UCSD-AML1 (cell line): ENCODE measurements around the gene CDC42BPB.

Experiments used
- DNase-seq: peaks from one replicate; lab custom pipeline; 2025; ENCODE audit not compliant: unreplicated experiment; lab: John Stamatoyannopoulos, UW

CDC42BPB gene

GRCh38 chr14:102971314-102971713 is 86.0 kb downstream of the CDC42BPB start:
- DNase-seq = no peak

DNA sequence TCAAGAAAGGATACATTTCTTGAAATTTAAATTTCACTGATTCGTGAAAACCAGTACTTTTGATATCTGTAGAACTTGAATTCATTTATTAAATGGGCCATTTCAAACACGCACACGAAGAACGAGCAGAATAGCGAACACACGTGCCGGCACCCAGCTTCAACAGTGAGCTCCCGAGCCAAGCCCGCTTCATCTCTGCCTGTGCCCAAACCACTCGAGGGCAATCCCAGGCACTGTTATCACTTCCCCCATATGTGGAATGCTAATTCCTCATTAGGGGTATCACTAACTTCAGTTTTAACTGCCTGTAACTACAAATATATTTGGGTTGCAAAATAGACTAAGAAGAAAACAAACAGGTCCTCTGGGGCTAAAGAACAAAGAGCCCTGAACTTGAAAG is 86.9 kb downstream of the CDC42BPB start:
- no peak for DNase-seq

- no peak for DNase-seq
Measured at GRCh38 chr14:102969901-102970300, 87.4 kb downstream of the CDC42BPB start.

DNA sequence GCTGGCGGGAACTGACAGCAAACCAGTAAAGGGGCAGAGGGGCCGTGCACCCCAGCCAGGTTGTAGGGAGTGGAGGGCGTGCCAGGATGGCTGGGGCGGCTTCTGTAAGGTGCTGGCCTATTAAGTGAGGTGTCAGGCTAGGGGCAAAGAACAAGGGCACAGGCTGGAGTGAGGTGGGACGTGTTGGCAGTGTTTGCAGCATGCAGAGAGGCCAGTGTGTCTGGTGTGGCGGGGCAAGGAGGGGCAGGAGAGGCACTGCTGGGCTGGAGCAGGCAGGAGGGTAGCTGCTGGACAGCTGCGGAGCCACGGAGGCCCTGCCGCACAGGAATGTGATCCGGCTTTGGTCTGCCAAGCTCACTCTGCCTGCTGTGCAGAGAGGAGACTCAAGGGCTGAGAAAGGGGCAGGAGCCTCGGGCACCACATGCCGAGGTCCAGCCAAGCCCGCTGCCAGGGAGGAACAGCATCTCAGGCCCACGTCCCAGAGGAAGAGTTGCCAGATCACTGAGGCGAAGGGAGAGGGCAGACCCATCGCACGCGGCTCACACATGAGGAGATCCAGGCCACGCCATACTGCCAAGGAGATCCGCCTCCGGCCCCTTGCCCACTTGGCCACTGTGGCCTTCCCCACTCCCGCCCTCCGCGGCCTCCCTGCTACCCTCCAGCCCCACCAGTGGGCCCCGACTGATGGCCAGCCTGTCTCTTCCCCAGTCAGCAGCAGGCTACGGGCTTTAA is 88.1 kb downstream of the CDC42BPB start:
- no peak for DNase-seq

DNA sequence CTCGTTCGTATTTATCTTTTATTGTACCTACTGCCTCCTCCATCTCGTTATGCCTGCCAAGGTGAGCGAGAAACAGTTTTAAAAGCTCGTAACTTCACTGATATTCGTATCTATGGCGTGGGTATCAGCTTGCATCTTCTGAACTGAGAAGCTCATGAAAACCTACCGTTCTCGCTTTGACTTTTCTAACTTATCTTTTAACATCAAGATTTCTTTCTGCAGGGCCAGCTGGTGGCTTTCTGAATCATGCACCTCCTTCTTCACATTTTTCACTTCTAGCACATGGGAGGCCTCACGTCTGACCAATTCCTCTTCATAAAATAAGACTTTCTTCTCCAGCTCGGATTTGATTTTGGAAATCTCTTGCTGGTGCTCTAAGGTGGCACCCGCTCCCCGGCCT is 89.0 kb downstream of the CDC42BPB start:
- no peak for DNase-seq

- no peak for DNase-seq
Measured at GRCh38 chr14:102967506-102967795, 89.9 kb downstream of the CDC42BPB start.

DNA sequence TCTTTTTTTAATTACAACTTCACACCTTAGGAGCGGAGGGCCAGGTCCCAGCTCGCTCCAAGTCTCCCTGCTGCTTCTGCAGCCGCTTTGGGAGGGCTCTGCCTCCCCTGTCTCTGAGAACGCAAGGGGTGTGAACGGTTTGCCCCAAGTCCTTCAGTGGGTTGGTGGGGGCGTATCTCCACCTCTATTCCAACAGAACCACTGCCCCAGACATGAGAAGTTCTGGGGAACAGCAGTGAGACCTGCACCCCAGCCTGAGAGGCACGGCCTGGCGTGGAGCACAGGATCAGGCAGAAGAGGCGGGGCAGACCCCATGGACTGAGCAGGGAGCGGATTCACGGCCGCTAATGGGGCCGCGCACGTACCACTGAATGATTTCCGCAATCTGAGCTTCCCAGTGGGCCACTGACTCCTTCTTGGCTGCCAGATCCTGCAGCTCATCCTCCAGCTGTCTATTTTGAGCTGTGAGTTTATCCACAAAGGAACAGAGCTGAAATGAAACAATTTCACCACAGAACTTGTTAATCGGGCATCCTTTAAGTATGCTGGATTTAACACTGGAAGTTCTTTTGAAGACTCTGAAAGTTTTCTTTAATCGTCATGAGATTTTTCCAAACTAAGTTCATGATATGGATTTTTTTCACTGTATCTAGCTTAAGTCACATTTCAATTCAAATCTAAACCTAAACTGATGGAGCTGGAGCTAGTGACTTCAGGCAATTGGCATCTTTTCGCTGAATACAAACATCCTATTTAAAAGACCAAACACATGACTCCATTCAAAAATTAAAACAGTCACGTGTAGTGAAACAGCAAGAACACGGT is 90.5 kb downstream of the CDC42BPB start:
- no peak for DNase-seq

- no peak for DNase-seq
Measured at GRCh38 chr14:102965971-102966655, 91.2 kb downstream of the CDC42BPB start.

GRCh38 chr14:102965282-102965681 is 92.1 kb downstream of the CDC42BPB start:
- DNase-seq = no peak

DNA sequence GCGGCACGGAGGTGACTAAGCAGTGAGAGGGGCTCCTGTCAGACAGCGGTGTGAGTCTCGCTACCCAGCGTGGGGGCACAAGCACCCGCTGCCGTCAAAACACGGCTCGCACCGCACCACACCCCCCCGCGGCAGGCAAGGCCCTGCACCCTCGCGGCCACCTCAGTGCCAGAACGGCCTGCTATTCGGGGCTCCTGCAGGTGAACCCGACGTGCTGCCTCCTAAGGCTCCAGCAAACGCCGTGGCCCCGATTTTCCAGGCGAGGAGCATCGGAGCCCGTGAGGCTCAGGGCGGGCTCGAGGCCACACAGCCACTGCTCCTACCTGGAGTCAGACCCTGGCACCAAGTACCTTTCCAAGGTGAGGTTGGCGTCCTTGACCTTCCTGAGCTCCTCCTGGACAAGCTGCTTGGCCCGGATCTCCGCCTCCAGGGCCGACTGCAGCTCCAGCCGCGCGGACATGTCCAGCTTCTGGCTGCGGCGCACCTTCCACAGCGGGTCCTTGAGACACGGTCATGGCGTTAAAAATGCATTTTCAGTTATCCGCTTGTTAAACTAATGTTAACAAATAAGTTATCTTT is 93.1 kb downstream of the CDC42BPB start:
- DNase-seq = no peak

DNA sequence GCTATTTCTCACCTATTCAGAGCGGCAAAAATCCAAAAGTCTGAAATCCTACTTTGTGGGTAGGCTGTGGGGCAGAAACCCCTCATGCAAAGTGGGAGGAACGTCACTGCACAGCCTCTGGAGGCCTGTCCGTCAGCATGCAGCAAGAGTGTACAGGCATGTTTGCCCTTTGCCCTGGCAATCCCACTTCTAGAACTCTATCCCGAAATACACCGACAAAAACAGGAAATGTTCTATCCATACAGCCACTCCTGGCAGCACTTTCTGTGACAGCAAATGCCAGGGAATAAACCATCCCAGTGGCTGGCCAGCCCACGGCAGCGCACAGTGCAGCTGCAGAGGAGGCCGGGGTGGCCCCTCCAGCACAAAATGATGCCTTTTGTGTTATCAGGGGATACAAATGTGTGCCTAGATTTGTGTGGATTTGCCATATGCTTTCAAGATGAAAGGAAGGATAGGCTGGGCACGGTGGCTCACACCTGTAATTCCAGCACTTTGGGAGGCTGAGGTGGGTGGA is 95.2 kb downstream of the CDC42BPB start:
- no peak for DNase-seq

DNA sequence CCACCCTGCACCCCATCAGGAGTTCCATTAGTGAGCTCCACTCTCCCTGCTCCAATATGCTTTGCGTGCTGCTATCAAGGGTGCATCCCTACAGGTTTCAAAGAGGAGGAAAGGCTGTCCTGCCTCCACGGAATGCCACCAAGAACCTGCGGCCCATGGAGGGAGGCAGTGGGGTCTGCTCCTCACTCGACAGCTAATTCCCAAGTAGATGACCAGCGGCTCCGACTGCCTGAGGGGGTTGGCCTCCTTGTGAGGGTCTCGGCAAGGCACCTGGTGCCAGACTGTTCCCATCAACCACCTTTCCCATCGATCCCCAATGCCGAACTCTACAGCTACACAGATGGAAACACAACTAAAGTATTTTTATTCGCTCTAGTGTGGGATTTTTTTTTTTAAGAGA is 98.9 kb downstream of the CDC42BPB start:
- no peak for DNase-seq

DNA sequence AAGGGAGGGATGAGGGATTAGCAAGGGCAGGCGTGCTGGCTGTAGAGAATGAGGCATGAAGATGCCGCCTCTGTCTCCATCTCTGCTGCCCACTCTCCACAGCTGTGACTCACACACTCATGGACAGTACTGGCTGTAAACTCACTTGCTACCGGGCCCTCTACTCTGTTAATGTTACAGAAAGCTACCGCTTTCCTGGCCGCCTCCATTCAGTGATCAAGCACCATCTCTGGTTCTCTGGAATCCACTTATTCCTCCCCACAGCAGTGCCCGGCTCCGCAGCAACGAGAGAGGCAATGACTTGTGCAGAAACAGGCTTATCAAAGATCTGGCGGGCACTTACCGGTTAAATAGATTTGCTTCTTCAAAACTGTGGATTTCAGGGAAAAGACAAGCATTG is 100.1 kb downstream of the CDC42BPB start:
- DNase-seq = no peak

DNA sequence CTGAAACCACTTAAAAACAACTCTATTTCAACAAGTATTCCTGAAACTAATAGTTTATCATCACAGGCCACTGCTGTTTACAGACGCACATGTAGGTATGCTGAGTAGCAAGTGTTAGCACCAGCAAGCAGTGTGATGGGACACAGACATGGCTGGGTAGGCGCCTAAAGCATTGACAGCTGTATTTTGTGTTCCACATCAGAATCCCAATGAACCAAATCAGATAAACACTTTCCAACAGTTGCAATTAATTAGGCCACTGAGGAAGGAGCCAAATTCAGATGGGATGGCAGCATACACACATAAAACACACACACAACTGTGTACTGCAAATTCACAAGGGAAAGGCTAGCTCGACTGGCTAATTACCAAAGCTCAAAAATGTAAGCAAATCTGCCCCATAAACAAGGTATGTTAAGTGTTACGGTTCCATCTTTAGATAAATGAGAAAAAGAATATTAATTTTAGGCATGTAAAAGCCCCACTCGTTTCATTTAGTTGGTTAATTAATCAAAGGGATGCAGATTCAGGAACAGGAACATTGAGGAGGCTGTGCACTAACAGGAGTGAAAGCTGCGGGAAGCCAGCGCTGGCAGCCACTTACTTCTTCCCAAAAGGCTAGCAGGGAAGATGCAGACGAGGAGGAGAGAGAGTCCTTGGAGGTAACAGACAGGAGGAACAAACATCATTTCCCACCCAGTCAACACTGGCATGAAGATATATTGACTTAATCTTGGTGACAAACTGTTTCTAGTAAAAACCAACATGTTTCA is 101.5 kb downstream of the CDC42BPB start:
- DNase-seq = no peak

- DNase-seq = no peak
Measured at GRCh38 chr14:102954081-102954789, 103.1 kb downstream of the CDC42BPB start.

DNA sequence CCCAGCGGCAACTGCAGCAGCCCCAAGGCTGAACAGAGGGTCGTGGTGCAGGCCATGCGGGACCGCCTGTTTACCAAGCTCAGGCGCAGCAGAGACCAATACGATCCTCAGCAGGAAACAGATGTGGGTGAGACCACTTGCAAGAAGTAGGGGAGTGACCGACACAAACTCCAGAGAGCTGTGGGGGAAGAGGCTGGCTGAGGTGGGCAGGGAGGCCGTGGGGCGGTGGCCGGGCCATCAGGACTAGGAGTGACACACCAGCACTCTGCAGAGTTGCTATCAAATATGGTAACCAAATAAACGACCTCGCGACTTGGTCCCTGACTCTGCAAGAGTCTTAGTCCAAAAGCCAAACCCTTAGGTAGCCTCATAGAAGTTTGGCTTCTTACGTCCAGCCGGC is 104.2 kb downstream of the CDC42BPB start:
- no peak for DNase-seq

GRCh38 chr14:102952276-102952675 is 105.1 kb downstream of the CDC42BPB start:
- no peak for DNase-seq

DNA sequence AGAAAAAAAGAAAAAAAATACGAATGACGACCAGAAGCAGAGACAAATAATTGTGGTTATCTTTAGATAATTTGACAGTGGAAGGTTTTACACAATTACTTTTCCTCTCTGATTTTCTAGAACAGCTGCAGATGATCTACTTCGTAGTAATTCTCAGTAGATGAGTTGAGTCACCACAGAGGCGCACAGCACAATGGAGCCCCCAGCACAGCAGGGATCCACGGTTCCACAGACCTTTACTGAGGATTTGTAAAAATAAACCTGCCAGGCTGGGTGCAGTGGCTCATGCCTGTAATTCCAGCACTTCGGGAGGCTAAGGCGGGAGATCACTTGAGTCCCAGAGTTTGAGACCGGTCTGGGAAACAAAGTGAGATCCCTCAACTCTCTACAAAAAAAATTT is 105.5 kb downstream of the CDC42BPB start:
- no peak for DNase-seq

- no peak for DNase-seq
Measured at GRCh38 chr14:102951034-102951433, 106.3 kb downstream of the CDC42BPB start.

DNA sequence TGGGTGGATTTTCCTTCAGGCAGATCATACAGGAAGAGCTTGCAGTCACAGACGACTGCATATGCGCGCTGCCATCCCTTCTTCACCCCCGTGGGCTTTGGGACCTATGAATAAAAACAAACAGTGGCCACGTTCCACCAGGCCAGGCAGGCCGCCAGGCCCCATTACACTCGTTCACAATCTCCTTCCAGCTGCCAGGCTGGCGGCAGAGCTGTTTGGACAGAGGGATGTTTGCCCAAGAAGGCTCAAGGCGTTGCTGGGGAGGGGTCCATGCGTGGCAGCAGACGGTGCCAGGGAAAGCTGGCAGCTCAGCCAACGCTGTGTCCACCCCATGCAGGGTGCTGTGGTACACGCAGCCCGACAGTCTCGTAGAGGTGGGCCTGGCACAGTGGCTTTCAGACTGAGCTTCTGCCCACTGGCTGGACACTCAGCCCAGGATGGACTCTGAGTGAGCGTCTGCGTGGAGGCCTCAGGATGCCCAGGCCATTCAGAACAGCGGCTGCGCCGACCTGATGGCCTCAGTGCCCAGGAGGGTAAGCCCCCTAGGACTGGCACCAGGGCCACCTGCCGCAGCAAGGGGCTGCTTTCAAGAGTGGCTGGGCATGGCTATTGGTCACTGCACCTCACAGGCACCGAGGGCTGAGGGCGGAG is 107.4 kb downstream of the CDC42BPB start:
- no peak for DNase-seq
